Panc1 (cell line): ENCODE measurements around the gene PARP3.

Experiments
- CTCF ChIP-seq: fragments of 450-650 bp; IDR thresholded peaks from 2 replicates; pipeline ENCODE4 v1.5.1; 2017; ENCODE audit warnings: mild to moderate bottlenecking
- POLR2AphosphoS5 ChIP-seq: IDR thresholded peaks from 2 replicates; pipeline ENCODE4 v1.6.1; 2012; ENCODE audit warnings: mild to moderate bottlenecking, low read depth, low read length, moderate library complexity
- REST ChIP-seq, 2 experiments: IDR thresholded peaks; 2 replicates each; pipeline ENCODE4 v1.6.1; 2011 to 2012; ENCODE audit warnings: low read depth in 2 of 2, control low read depth in 1 of 2, low read length in 1 of 2, mild to moderate bottlenecking in 1 of 2, moderate library complexity in 1 of 2; ENCODE audit not compliant: insufficient read depth in 1 of 2
- SIN3A ChIP-seq: IDR thresholded peaks from 2 replicates; pipeline ENCODE4 v1.6.1; 2012; ENCODE audit warnings: low read depth, mild to moderate bottlenecking, low read length, moderate library complexity, borderline replicate concordance; ENCODE audit not compliant: insufficient read depth
- TCF7L2 ChIP-seq: IDR thresholded peaks from 2 replicates; pipeline ENCODE4 v1.6.1; 2011; ENCODE audit warnings: mild to moderate bottlenecking, low read depth, low read length, inconsistent platforms

DNA sequence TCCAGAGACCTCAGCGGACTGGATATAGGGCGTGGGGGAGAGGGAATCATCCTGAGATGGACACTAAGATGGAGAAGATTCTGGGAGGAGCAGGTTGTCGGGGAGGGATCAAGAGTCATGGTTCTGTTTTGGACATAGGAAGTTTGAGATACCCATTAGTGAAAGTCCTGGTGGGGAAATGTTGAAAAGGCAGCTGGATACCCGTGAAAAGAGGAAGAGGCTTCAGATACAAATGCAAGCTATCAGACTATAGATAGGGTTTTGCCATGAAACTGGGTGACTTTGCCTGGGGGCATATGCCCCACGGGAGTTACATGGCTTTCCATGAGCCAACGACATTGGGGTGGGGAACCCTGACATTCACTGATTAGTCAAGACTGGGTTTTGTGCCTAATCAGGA, 11.9 kb downstream of the PARP3 start:
- TF ChIP-seq SIN3A (no peak), TCF7L2 (no peak), CTCF (no peak), POLR2AphosphoS5 (no peak), REST (IDR thresholded peaks at IDR 0.05; ENCODE audit: insufficient read depth in 1 of 2, low read depth in 2 of 2, low read length in 1 of 2) (no peak)
